ENCODE measurements around the gene ABTB1. TPM values are rescaled to one million over a fixed set of nuclear protein-coding genes. Genes with fewer than 3 reads are reported as not detected.
A peak's percentile ranks its signal among the peaks of the same experiment; 100 is the strongest.

The ABTB1 gene
- total RNA-seq, 5 donors from 2014 or later (not counting 1 experiment from before 2014, with no cell fraction given): 107 to 187 (median 166) TPM

- Histone ChIP-seq H3K27me3 (replicated peaks in 1 of 2; ENCODE audit: control insufficient read depth in 2 of 2, extremely low read depth in 1 of 2, insufficient read depth in 2 of 2, low read length in 1 of 2) (peaks cover 5 to 28% of the 10 kb centered on the region in 2 experiments), H3K36me3 (ENCODE audit: control insufficient read depth in 2 of 2, extremely low read depth in 1 of 2, insufficient read depth in 1 of 2, low read length in 1 of 2) (no peaks in the 10 kb centered on the region), H3K4me1 (ENCODE audit: control insufficient read depth in 1 of 2, extremely low read depth in 1 of 2, insufficient read depth in 2 of 2, low read length in 2 of 2) (peaks cover 11 to 28% of the 10 kb centered on the region in 2 experiments), H3K4me3 (ENCODE audit: control insufficient read depth in 1 of 2, extremely low read depth in 1 of 2, low read length in 1 of 2) (peak overlapping the region; percentile 47 to 64), H3K9me3 (no peaks in the 10 kb centered on the region), H3K27ac (ENCODE audit: low read length) (no peak overlapping the region)
- peak overlapping the region; percentile 25 to 52 for H3K27ac Mint-ChIP-seq
- ChIA-PET POLR2A (no interaction called here), CTCF (no interaction called here)
- DNase-seq (peak in 30 of 35 experiments; percentile 13 to 67 (median 28)), ATAC-seq (replicated peaks in 1 of 4) (peak; percentile 50 to 63 (median 57))
- WGBS (ENCODE audit: insufficient coverage): 10% methylated on average over 54 of the region's 65 CpGs
- H3K4me1 Mint-ChIP-seq: peaks cover 24 to 38% (median 38%) of the 10 kb centered on the region in 3 donors
- H3K36me3 Mint-ChIP-seq: no peaks in the 10 kb centered on the region
- peak overlapping the region; percentile 84 to 96 (median 85) for H3K4me3 Mint-ChIP-seq
- H3K27me3 Mint-ChIP-seq: peaks cover 16 to 39% of the 10 kb centered on the region in 2 donors
- H3K9me3 Mint-ChIP-seq: no peaks in the 10 kb centered on the region
Observed at GRCh38 chr3:127629467-127630403, 43.0 kb upstream of the ABTB1 start.

GRCh38 chr3:127630811-127631714 is 41.7 kb upstream of the ABTB1 start:
- Mint-ChIP-seq H3K4me3 (peak overlapping the region in 2 of 3 donors; percentile 60 to 96), H3K4me1 (peaks cover 24 to 38% (median 36%) of the 10 kb centered on the region in 3 donors), H3K27ac (no peak overlapping the region), H3K27me3 (peaks cover 20 to 46% of the 10 kb centered on the region in 2 donors), H3K36me3 (no peaks in the 10 kb centered on the region), H3K9me3 (no peaks in the 10 kb centered on the region)
- 94% methylated on average over 7 of the region's 12 CpGs for WGBS (ENCODE audit: insufficient coverage)
- Histone ChIP-seq H3K9me3 (no peaks in the 10 kb centered on the region), H3K36me3 (ENCODE audit: control insufficient read depth in 2 of 2, extremely low read depth in 1 of 2, insufficient read depth in 1 of 2, low read length in 1 of 2) (no peaks in the 10 kb centered on the region), H3K27ac (ENCODE audit: low read length) (no peak overlapping the region), H3K4me3 (ENCODE audit: control insufficient read depth in 1 of 2, extremely low read depth in 1 of 2, low read length in 1 of 2) (no peak overlapping the region), H3K27me3 (replicated peaks in 1 of 2; ENCODE audit: control insufficient read depth in 2 of 2, extremely low read depth in 1 of 2, insufficient read depth in 2 of 2, low read length in 1 of 2) (peaks cover 5 to 28% of the 10 kb centered on the region in 2 experiments), H3K4me1 (ENCODE audit: control insufficient read depth in 1 of 2, extremely low read depth in 1 of 2, insufficient read depth in 2 of 2, low read length in 2 of 2) (peaks cover 11 to 28% of the 10 kb centered on the region in 2 experiments)
- ATAC-seq (replicated peaks in 1 of 4) (no peak), DNase-seq (no peak)
- CTCF ChIA-PET: no interaction called here
- POLR2A ChIA-PET: no interaction called here

DNA sequence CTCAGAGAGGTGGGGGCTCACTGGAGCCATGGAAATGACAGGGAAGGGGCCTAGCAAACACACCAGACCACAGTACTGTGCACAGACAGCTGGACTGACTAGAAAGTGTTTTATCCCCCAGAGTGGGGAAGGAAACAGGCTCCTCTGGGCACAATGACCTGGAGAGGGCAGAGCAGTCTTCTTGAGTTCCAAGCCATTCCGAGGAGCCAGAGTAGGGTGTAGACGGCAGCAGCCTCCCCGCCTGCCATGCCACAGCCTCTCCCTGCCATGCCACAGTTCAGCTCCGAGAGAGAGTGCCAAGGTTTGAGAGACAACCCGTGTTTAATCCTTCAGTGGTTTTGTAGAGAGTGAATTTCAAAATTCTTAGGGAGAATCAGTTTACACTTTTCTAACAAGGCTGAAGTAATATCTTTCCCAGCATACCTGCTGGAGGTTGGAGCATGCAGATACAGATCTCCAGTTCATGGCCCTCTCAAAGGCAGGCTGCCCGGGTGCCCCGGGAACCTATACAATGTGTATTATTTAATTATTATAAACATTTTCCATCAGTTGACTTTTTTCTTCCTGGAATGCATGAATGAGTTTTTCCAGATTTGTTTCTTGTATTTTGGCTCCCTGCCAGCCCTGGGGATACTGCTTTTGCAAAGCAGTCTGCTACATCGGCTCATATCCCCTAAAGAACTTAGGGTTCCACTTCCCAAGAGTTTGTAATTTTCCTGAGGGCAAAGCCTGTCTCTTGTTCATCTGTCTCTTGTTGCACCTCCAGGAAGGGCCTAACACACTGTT is 40.5 kb upstream of the ABTB1 start:
- Histone ChIP-seq H3K4me1 (ENCODE audit: control insufficient read depth in 1 of 2, extremely low read depth in 1 of 2, insufficient read depth in 2 of 2, low read length in 2 of 2) (peaks cover 12 to 22% of the 10 kb centered on the region in 2 experiments), H3K4me3 (ENCODE audit: control insufficient read depth in 1 of 2, extremely low read depth in 1 of 2, low read length in 1 of 2) (no peak overlapping the region), H3K9me3 (no peaks in the 10 kb centered on the region), H3K36me3 (ENCODE audit: control insufficient read depth in 2 of 2, extremely low read depth in 1 of 2, insufficient read depth in 1 of 2, low read length in 1 of 2) (no peaks in the 10 kb centered on the region), H3K27me3 (replicated peaks in 1 of 2; ENCODE audit: control insufficient read depth in 2 of 2, extremely low read depth in 1 of 2, insufficient read depth in 2 of 2, low read length in 1 of 2) (peaks cover 5 to 28% of the 10 kb centered on the region in 2 experiments), H3K27ac (ENCODE audit: low read length) (no peak overlapping the region)
- peaks cover 20 to 27% (median 25%) of the 10 kb centered on the region in 3 donors for H3K4me1 Mint-ChIP-seq
- DNase-seq: no peak
- H3K27me3 Mint-ChIP-seq: peaks cover 21 to 46% of the 10 kb centered on the region in 2 donors
- no peaks in the 10 kb centered on the region for H3K9me3 Mint-ChIP-seq
- ChIA-PET CTCF (no interaction called here), POLR2A (no interaction called here)
- no peaks in the 10 kb centered on the region for H3K36me3 Mint-ChIP-seq
- no peak overlapping the region for H3K4me3 Mint-ChIP-seq
- 100% methylated on average over 2 of the region's 8 CpGs for WGBS (ENCODE audit: insufficient coverage)
- no peak overlapping the region for H3K27ac Mint-ChIP-seq
- no peak for ATAC-seq (replicated peaks in 1 of 4)

- DNase-seq (no peak), ATAC-seq (replicated peaks in 1 of 4) (no peak)
- peaks cover 2% of the 10 kb centered on the region for H3K36me3 Mint-ChIP-seq
- peaks cover 25 to 27% (median 26%) of the 10 kb centered on the region in 3 donors for H3K4me1 Mint-ChIP-seq
- H3K27ac ChIP-seq (ENCODE audit: low read length): no peak overlapping the region
- no peaks in the 10 kb centered on the region for H3K36me3 ChIP-seq (ENCODE audit: control insufficient read depth in 2 of 2, extremely low read depth in 1 of 2, insufficient read depth in 1 of 2, low read length in 1 of 2)
- H3K4me3 Mint-ChIP-seq: no peak overlapping the region
- no peaks in the 10 kb centered on the region for H3K9me3 ChIP-seq
- no peak overlapping the region for H3K27ac Mint-ChIP-seq
- H3K9me3 Mint-ChIP-seq: no peaks in the 10 kb centered on the region
- peaks cover 5 to 23% of the 10 kb centered on the region in 2 experiments for H3K27me3 ChIP-seq (replicated peaks in 1 of 2; ENCODE audit: control insufficient read depth in 2 of 2, extremely low read depth in 1 of 2, insufficient read depth in 2 of 2, low read length in 1 of 2)
- POLR2A ChIA-PET: no interaction called here
- H3K27me3 Mint-ChIP-seq: peaks cover 21 to 38% of the 10 kb centered on the region in 2 donors
- no peak overlapping the region for H3K4me3 ChIP-seq (ENCODE audit: control insufficient read depth in 1 of 2, extremely low read depth in 1 of 2, low read length in 1 of 2)
- WGBS (ENCODE audit: insufficient coverage): 90% methylated on average over 3 of the region's 12 CpGs
- CTCF ChIA-PET: interaction anchor here in 1 of 2 donors (1.0 kb wide), 1 partner anchor 59 kb away, joined by 3 read pairs; no protein-coding TSS in a partner anchor
- H3K4me1 ChIP-seq (ENCODE audit: control insufficient read depth in 1 of 2, extremely low read depth in 1 of 2, insufficient read depth in 2 of 2, low read length in 2 of 2): peaks cover 16 to 25% of the 10 kb centered on the region in 2 experiments
Observed at GRCh38 chr3:127634653-127635052, 38.1 kb upstream of the ABTB1 start.

DNA sequence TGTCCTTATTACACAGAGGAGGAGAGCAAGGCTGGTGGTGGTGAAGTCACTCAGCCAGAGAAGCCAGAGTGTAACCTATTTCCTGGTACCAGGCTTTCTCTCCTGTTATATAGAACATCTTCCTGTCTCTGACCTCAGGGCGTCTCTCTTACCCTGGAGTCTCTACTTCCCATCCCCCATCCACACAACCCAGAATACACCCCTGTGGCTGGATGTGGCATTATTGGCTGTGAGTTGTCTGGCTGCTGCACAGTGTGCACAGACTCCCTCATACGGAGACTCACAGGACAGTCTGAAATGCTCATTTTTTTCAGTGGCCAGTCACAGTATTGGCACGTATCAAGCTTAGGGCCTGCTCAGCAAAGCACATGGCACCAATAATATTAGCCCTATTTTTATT is 35.2 kb upstream of the ABTB1 start:
- H3K4me3 ChIP-seq (ENCODE audit: control insufficient read depth in 1 of 2, extremely low read depth in 1 of 2, low read length in 1 of 2): no peak overlapping the region
- peak in 10 of 35 experiments; percentile 5 to 48 (median 16) for DNase-seq
- Mint-ChIP-seq H3K27me3 (peaks cover 11 to 17% of the 10 kb centered on the region in 2 donors), H3K36me3 (peaks cover 4% of the 10 kb centered on the region), H3K4me1 (peaks cover 9 to 12% (median 10%) of the 10 kb centered on the region in 3 donors), H3K4me3 (no peak overlapping the region), H3K9me3 (no peaks in the 10 kb centered on the region), H3K27ac (peak overlapping the region in 1 of 2 donors; percentile 22)
- no peaks in the 10 kb centered on the region for H3K9me3 ChIP-seq
- POLR2A ChIA-PET: no interaction called here
- peaks cover 8 to 12% of the 10 kb centered on the region in 2 experiments for H3K4me1 ChIP-seq (ENCODE audit: control insufficient read depth in 1 of 2, extremely low read depth in 1 of 2, insufficient read depth in 2 of 2, low read length in 2 of 2)
- peak; percentile 65 to 98 (median 74) for ATAC-seq (replicated peaks in 1 of 4)
- H3K27ac ChIP-seq (ENCODE audit: low read length): no peak overlapping the region
- 80% methylated on average over 1 of the region's 3 CpGs for WGBS (ENCODE audit: insufficient coverage)
- CTCF ChIA-PET: no interaction called here
- H3K36me3 ChIP-seq (ENCODE audit: control insufficient read depth in 2 of 2, extremely low read depth in 1 of 2, insufficient read depth in 1 of 2, low read length in 1 of 2): no peaks in the 10 kb centered on the region
- peaks cover 0 to under 1% of the 10 kb centered on the region in 2 experiments for H3K27me3 ChIP-seq (replicated peaks in 1 of 2; ENCODE audit: control insufficient read depth in 2 of 2, extremely low read depth in 1 of 2, insufficient read depth in 2 of 2, low read length in 1 of 2)

Data from T-cell (primary cell).